Caco-2 (cell line): ENCODE measurements around the gene NFASC. TPM values are rescaled to one million over a fixed set of nuclear protein-coding genes. Genes with fewer than 3 reads are reported as not detected.

Source experiments
- BruUV-seq: library from RNA; stranded (reverse); fragments of 400-500 nt; replicated peaks from 2 replicates; lab custom pipeline; 2021; lab: Mats Ljungman, UMichigan
- CTCF ChIA-PET: fragments of 300-600 bp; sonication (Branson Sonifier 250); formaldehyde crosslinking; loops from one replicate; lab custom pipeline; 2022; ENCODE audit warnings: antibody characterized with exemption; lab: Charles Lee
- POLR2A ChIA-PET: fragments of 300-600 bp; sonication (Branson Sonifier 250); formaldehyde crosslinking; loops from one replicate; lab custom pipeline; 2022; ENCODE audit warnings: antibody characterized with exemption; lab: Charles Lee
- DNase-seq, 2 experiments: peaks; one replicate each; pipeline versions ENCODE4 v3.0.0 to v3.0.0-alpha.2; 2020 to 2022
- H3K27me3 ChIP-seq: replicated peaks from 2 replicates; pipeline ENCODE4 v1.6.0; 2011; ENCODE audit warnings: low read length; ENCODE audit not compliant: control insufficient read depth, insufficient read depth
- H3K36me3 ChIP-seq: 2 replicates; pipeline ENCODE4 v1.5.1; 2011; ENCODE audit warnings: low read length; ENCODE audit not compliant: control insufficient read depth, insufficient read depth
- H3K4me1 ChIP-seq: fragments of 250-450 bp; sonication (Bioruptor Pico); 2 replicates; pipeline ENCODE4 v1.5.1; 2020; ENCODE audit warnings: mild to moderate bottlenecking
- H3K4me3 ChIP-seq: 2 replicates; pipeline ENCODE4 v1.5.1; 2011; ENCODE audit warnings: low read depth, mild to moderate bottlenecking, control low read depth, low read length
- H3K9me3 ChIP-seq: fragments of 250-450 bp; sonication (Bioruptor Pico); 2 replicates; pipeline ENCODE4 v1.5.1; 2020; ENCODE audit warnings: mild to moderate bottlenecking, moderate library complexity
- H3K27ac Mint-ChIP-seq: one replicate; pipeline ENCODE4 v1.8.0; 2022; ENCODE audit warnings: mixed read lengths; ENCODE audit not compliant: unreplicated experiment
- H3K27me3 Mint-ChIP-seq: one replicate; pipeline ENCODE4 v1.8.0; 2022; ENCODE audit warnings: mixed read lengths; ENCODE audit not compliant: insufficient read depth, unreplicated experiment
- H3K36me3 Mint-ChIP-seq: one replicate; pipeline ENCODE4 v1.8.0; 2022; ENCODE audit warnings: mild to moderate bottlenecking, mixed read lengths; ENCODE audit not compliant: insufficient read depth, unreplicated experiment
- H3K4me1 Mint-ChIP-seq: one replicate; pipeline ENCODE4 v1.8.0; 2022; ENCODE audit warnings: low read depth, mixed read lengths; ENCODE audit not compliant: unreplicated experiment
- H3K4me3 Mint-ChIP-seq: one replicate; pipeline ENCODE4 v1.8.0; 2022; ENCODE audit warnings: mild to moderate bottlenecking, moderate library complexity, mixed read lengths; ENCODE audit not compliant: unreplicated experiment
- H3K9me3 Mint-ChIP-seq: one replicate; pipeline ENCODE4 v1.8.0; 2022; ENCODE audit warnings: mixed read lengths; ENCODE audit not compliant: unreplicated experiment
- CTCF ChIP-seq, 2 experiments: fragments of 200-600 bp in 1 of 2; IDR thresholded peaks; 1 replicate in 1 of 2; 2 replicates in 1 of 2; pipeline versions ENCODE4 v1.5.1 to v1.8.0; 2011 to 2022; ENCODE audit warnings: antibody characterized with exemption in 1 of 2, control low read depth in 1 of 2, inconsistent platforms in 1 of 2, low read depth in 1 of 2, low read length in 1 of 2, mild to moderate bottlenecking in 1 of 2, moderate library complexity in 1 of 2; ENCODE audit not compliant: insufficient read depth in 1 of 2, severe bottlenecking in 1 of 2, unreplicated experiment in 1 of 2
- intact Hi-C: fragments of 100-400 bp; cut with micrococcal nuclease; formaldehyde crosslinking; loops from one replicate; pipeline ENCODE4 v1.10.0; 2022; ENCODE audit not compliant: unreplicated experiment
- total RNA-seq: library from RNA; stranded (reverse); gene quantifications from 2 replicates; pipeline ENCODE4 v1.2.3, GENCODE V29; 2022

Gene NFASC
- total RNA-seq, 1 experiment from 2014 or later: 1.3 TPM

GRCh38 chr1:205026181-205026580 lies 155.5 kb downstream of the NFASC start:
- H3K4me1 Mint-ChIP-seq: no peaks in the 10 kb centered on the region
- no peaks in the 10 kb centered on the region for H3K27me3 ChIP-seq
- BruUV-seq: no TSS peak
- no peak overlapping the region for H3K4me3 ChIP-seq
- H3K4me1 ChIP-seq: no peaks in the 10 kb centered on the region
- H3K9me3 ChIP-seq: no peaks in the 10 kb centered on the region
- DNase-seq: no peak
- H3K36me3 ChIP-seq: no peaks in the 10 kb centered on the region
- peaks cover 22% of the 10 kb centered on the region for H3K27me3 Mint-ChIP-seq
- no peak overlapping the region for H3K27ac Mint-ChIP-seq
- no peak for TF ChIP-seq CTCF (IDR thresholded peaks at IDR 0.05; ENCODE audit: insufficient read depth in 1 of 2, low read depth in 1 of 2, low read length in 1 of 2, severe bottlenecking in 1 of 2, unreplicated experiment in 1 of 2)
- no peaks in the 10 kb centered on the region for H3K9me3 Mint-ChIP-seq
- no peaks in the 10 kb centered on the region for H3K36me3 Mint-ChIP-seq
- intact Hi-C loops: no loop called here
- no peak overlapping the region for H3K4me3 Mint-ChIP-seq
- ChIA-PET POLR2A (no interaction called here), CTCF (no interaction called here)

- ChIA-PET POLR2A (no interaction called here), CTCF (interaction anchor here (0.5 to 3.6 kb wide), 3 partner anchors 33 to 156 kb away, joined by 3 to 17 read pairs (median 6); no protein-coding TSS in a partner anchor)
- no peak overlapping the region for H3K4me3 ChIP-seq
- H3K4me1 ChIP-seq: no peaks in the 10 kb centered on the region
- Mint-ChIP-seq H3K27me3 (peaks cover 18% of the 10 kb centered on the region), H3K27ac (no peak overlapping the region), H3K4me3 (no peak overlapping the region), H3K9me3 (no peaks in the 10 kb centered on the region), H3K36me3 (no peaks in the 10 kb centered on the region), H3K4me1 (no peaks in the 10 kb centered on the region)
- intact Hi-C loops: no loop called here
- no peaks in the 10 kb centered on the region for H3K27me3 ChIP-seq
- no peaks in the 10 kb centered on the region for H3K9me3 ChIP-seq
- no peak for DNase-seq
- no peaks in the 10 kb centered on the region for H3K36me3 ChIP-seq
- TF ChIP-seq CTCF (IDR thresholded peaks at IDR 0.05; ENCODE audit: insufficient read depth in 1 of 2, low read depth in 1 of 2, low read length in 1 of 2, severe bottlenecking in 1 of 2, unreplicated experiment in 1 of 2): no peak
- no TSS peak for BruUV-seq
Observed at GRCh38 chr1:205028390-205028789, 157.7 kb downstream of the NFASC start.

- BruUV-seq: no TSS peak
- ChIA-PET CTCF (interaction anchor here (1.4 to 3.6 kb wide), 2 partner anchors 33 to 40 kb away, joined by 6 to 17 read pairs; no protein-coding TSS in a partner anchor), POLR2A (no interaction called here)
- Mint-ChIP-seq H3K9me3 (no peaks in the 10 kb centered on the region), H3K27ac (no peak overlapping the region), H3K4me3 (no peak overlapping the region), H3K27me3 (peaks cover 18% of the 10 kb centered on the region), H3K4me1 (no peaks in the 10 kb centered on the region), H3K36me3 (no peaks in the 10 kb centered on the region)
- no peaks in the 10 kb centered on the region for H3K9me3 ChIP-seq
- H3K36me3 ChIP-seq: no peaks in the 10 kb centered on the region
- no peak overlapping the region for H3K4me3 ChIP-seq
- no peaks in the 10 kb centered on the region for H3K4me1 ChIP-seq
- no peak for TF ChIP-seq CTCF (IDR thresholded peaks at IDR 0.05; ENCODE audit: insufficient read depth in 1 of 2, low read depth in 1 of 2, low read length in 1 of 2, severe bottlenecking in 1 of 2, unreplicated experiment in 1 of 2)
- no peaks in the 10 kb centered on the region for H3K27me3 ChIP-seq
- DNase-seq: no peak
- intact Hi-C loops: no loop called here
Observed at GRCh38 chr1:205028924-205029323, 158.3 kb downstream of the NFASC start.
